ENCODE data around the gene SMAD7.

GRCh38 chr18:48896326-48896874 is 54.4 kb downstream of the SMAD7 start:
- TF ChIP-seq CTCF (IDR thresholded peaks at IDR 0.05) (no peak), POLR2A (IDR thresholded peaks at IDR 0.05) (no peak)
